ENCODE measurements around the gene CACNA1B. TPM values are rescaled to one million over a fixed set of nuclear protein-coding genes. Genes with fewer than 3 reads are reported as not detected.

Gene CACNA1B
- total and polyA plus RNA-seq, 2 of the 13 experiments (the other 11 are each of a cell fraction or from before 2014, with no cell fraction given) = under 0.01 to 0.04 TPM

GRCh38 chr9:137919095-137919465 lies 41.5 kb downstream of the CACNA1B start:
- no peak overlapping the region for H3K4me3 ChIP-seq (replicated peaks in 1 of 3; ENCODE audit: insufficient read depth in 1 of 3, low read depth in 2 of 3, low read length in 3 of 3)
- POLR2A ChIA-PET = no interaction called here

More at GRCh38 chr9:137919095-137919465, 41.5 kb downstream of the CACNA1B start:
- no peaks in the 10 kb centered on the region for H3K36me3 ChIP-seq (replicated peaks in 1 of 2; ENCODE audit: control insufficient read depth in 1 of 2, insufficient read depth in 2 of 2, low read length in 2 of 2)
- no peaks in the 10 kb centered on the region for H4K20me1 ChIP-seq (ENCODE audit: insufficient read depth, low read length)
- peaks cover 8 to 28% of the 10 kb centered on the region in 2 experiments; a peak in 4 of 5 replicates for H3K27me3 ChIP-seq (ENCODE audit: control insufficient read depth in 1 of 2, insufficient read depth in 2 of 2, low read length in 2 of 2)
- TF ChIP-seq BRD4 (CRISPR knock-in tag; IDR thresholded peaks at IDR 0.05) = no peak
- TF ChIP-seq GTF2F1 (IDR thresholded peaks at IDR 0.05; ENCODE audit: low read length) = no peak
- no peak for TF ChIP-seq RBFOX2 (IDR thresholded peaks at IDR 0.05; ENCODE audit: low read depth, low read length)
- no peak for TF ChIP-seq RELA (CRISPR knock-in tag; IDR thresholded peaks at IDR 0.05)
- no peak for TF ChIP-seq ZNF609 (CRISPR knock-in tag; IDR thresholded peaks at IDR 0.05; ENCODE audit: borderline replicate concordance)
- no peak for TF ChIP-seq ZNF451 (CRISPR knock-in tag; IDR thresholded peaks at IDR 0.05)
- TF ChIP-seq ARNT2 (CRISPR knock-in tag; IDR thresholded peaks at IDR 0.05; ENCODE audit: low read depth) = no peak
- WGBS (ENCODE audit: low lambda C conversion rate) = 63% methylated on average over 8 of the region's 9 CpGs
- no peak overlapping the region for H3K4me2 ChIP-seq (ENCODE audit: low read depth, low read length)
- in situ Hi-C loops (cut with HindIII; ENCODE audit: extremely low pct_ligation_motif_present, low pct_unique_long_range_greater_than_20kb) (no loop called here), intact Hi-C loops (cut with micrococcal nuclease; ENCODE audit: unreplicated experiment) (no loop called here)
- no peak for DNase-seq (ENCODE audit: low spot score)
- H3K9ac ChIP-seq (ENCODE audit: insufficient read depth, low read depth, low read length) = no peak overlapping the region
- no peak overlapping the region for H2AFZ ChIP-seq (ENCODE audit: low read length)
- H3K9me3 ChIP-seq (ENCODE audit: low read length) = no peaks in the 10 kb centered on the region
- CTCF ChIA-PET (ENCODE audit: low intra/inter-chr PET ratio, low total read pairs) = no interaction called here
- BruUV-seq (replicated peaks) = no TSS peak
- no peaks in the 10 kb centered on the region for H3K79me2 ChIP-seq (ENCODE audit: insufficient read depth, low read length)
- no peak overlapping the region for H3K27ac ChIP-seq (ENCODE audit: extremely low read length, insufficient read depth, low read length)
- ATAC-seq = no peak; the same call in 2 of the 3 replicates
- H3K4me1 ChIP-seq (ENCODE audit: insufficient read depth, low read length) = no peaks in the 10 kb centered on the region
- no peak for FAIRE-seq

All from HepG2 (cell line).